ENCODE data around the gene PTPRG. TPM values are rescaled to one million over a fixed set of nuclear protein-coding genes. Genes with fewer than 3 reads are reported as not detected.

The PTPRG gene
- total RNA-seq, 1 experiment from 2014 or later, result 0.74 TPM

- Histone ChIP-seq H3K36me3 (ENCODE audit: control insufficient read depth, insufficient read depth, low read length) (no peaks in the 10 kb centered on the region), H3K9me3 (ENCODE audit: control insufficient read depth, insufficient read depth, low read depth, low read length) (no peaks in the 10 kb centered on the region), H3K27me3 (ENCODE audit: control insufficient read depth, insufficient read depth, low read length) (no peaks in the 10 kb centered on the region), H3K4me3 (ENCODE audit: low read depth in 2 of 2, low read length in 2 of 2) (no peak overlapping the region), H3K27ac (ENCODE audit: low read length) (no peak overlapping the region), H3K4me1 (ENCODE audit: control insufficient read depth, insufficient read depth, low read length) (no peaks in the 10 kb centered on the region)
- no peak for ATAC-seq
- ChIA-PET POLR2A (no interaction called here), CTCF (no interaction called here)
- DNase-seq (ENCODE audit: low read depth, low spot score), result no peak
- no TSS peak for BruUV-seq (replicated peaks)
- in situ Hi-C loops (cut with HindIII; ENCODE audit: low pct_unique_long_range_greater_than_20kb, low sequenced_read_pairs) (no loop called here), intact Hi-C loops (cut with micrococcal nuclease; ENCODE audit: unreplicated experiment) (no loop called here)
- TF ChIP-seq TCF7L2 (IDR thresholded peaks at IDR 0.05; ENCODE audit: low read depth, low read length), result no peak
- TF ChIP-seq SIN3A (IDR thresholded peaks at IDR 0.05; ENCODE audit: borderline replicate concordance, insufficient read depth, low read depth, low read length), result no peak
- TF ChIP-seq POLR2AphosphoS5 (IDR thresholded peaks at IDR 0.05; ENCODE audit: low read depth, low read length), result no peak
- TF ChIP-seq CTCF (IDR thresholded peaks at IDR 0.05), result no peak
- no peak for TF ChIP-seq REST (IDR thresholded peaks at IDR 0.05; ENCODE audit: insufficient read depth in 1 of 2, low read depth in 2 of 2, low read length in 1 of 2)
Measured at GRCh38 chr3:61796088-61796680, 234.8 kb downstream of the PTPRG start.

- ChIA-PET CTCF (no interaction called here), POLR2A (no interaction called here)
- in situ Hi-C loops (cut with HindIII; ENCODE audit: low pct_unique_long_range_greater_than_20kb, low sequenced_read_pairs), result no loop called here
- intact Hi-C loops (cut with micrococcal nuclease; ENCODE audit: unreplicated experiment), result no loop called here
- H3K27me3 ChIP-seq (ENCODE audit: control insufficient read depth, insufficient read depth, low read length), result no peaks in the 10 kb centered on the region
- TF ChIP-seq CTCF (IDR thresholded peaks at IDR 0.05) (no peak), TCF7L2 (IDR thresholded peaks at IDR 0.05; ENCODE audit: low read depth, low read length) (no peak), POLR2AphosphoS5 (IDR thresholded peaks at IDR 0.05; ENCODE audit: low read depth, low read length) (no peak), SIN3A (IDR thresholded peaks at IDR 0.05; ENCODE audit: borderline replicate concordance, insufficient read depth, low read depth, low read length) (no peak), REST (IDR thresholded peaks at IDR 0.05; ENCODE audit: insufficient read depth in 1 of 2, low read depth in 2 of 2, low read length in 1 of 2) (no peak)
- no peak overlapping the region for H3K27ac ChIP-seq (ENCODE audit: low read length)
- ATAC-seq, result no peak
- H3K36me3 ChIP-seq (ENCODE audit: control insufficient read depth, insufficient read depth, low read length), result no peaks in the 10 kb centered on the region
- no TSS peak for BruUV-seq (replicated peaks)
- no peak overlapping the region for H3K4me3 ChIP-seq (ENCODE audit: low read depth in 2 of 2, low read length in 2 of 2)
- H3K4me1 ChIP-seq (ENCODE audit: control insufficient read depth, insufficient read depth, low read length), result no peaks in the 10 kb centered on the region
- no peaks in the 10 kb centered on the region for H3K9me3 ChIP-seq (ENCODE audit: control insufficient read depth, insufficient read depth, low read depth, low read length)
- no peak for DNase-seq (ENCODE audit: low read depth, low spot score)
Measured at GRCh38 chr3:61796911-61797310, 235.5 kb downstream of the PTPRG start.

Data from Panc1 (cell line).